Testis (tissue), 2 donors: Measurements from ENCODE around the gene CHCHD6.

Experiments
- CTCF ChIP-seq, 3 experiments: fragments of 450-650 bp in 2 of 3; fragments of 200-600 bp in 1 of 3; sonication (generic) in 1 of 3; IDR thresholded peaks; one replicate each; pipeline ENCODE4 v1.5.1; 2016 to 2019; ENCODE audit warnings: antibody characterized with exemption in 3 of 3, mild to moderate bottlenecking in 2 of 3, moderate library complexity in 1 of 3
- POLR2A ChIP-seq: fragments of 450-650 bp; IDR thresholded peaks from one replicate; pipeline ENCODE4 v1.6.1; 2017; ENCODE audit warnings: antibody characterized with exemption, mild to moderate bottlenecking, moderate library complexity

DNA sequence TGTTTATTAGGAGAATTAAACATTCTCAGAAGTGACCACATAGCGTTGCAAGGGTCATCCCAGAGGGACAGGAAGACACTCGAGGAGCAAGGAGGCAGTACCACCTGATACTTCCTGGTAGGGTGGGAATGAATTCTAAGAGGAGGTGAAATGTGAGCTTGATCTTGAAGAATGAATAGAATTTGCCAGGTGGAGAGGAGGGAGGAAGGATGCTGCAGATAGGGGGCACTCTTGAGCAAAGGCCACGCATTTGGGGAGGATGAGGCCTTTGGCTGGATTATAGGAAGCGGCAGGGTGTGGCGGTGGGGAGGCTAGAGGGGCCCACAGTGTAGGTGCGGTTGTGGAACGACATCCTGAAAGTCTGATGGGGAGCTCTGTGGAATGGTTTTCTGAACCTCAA lies 33.5 kb downstream of the CHCHD6 start:
- TF ChIP-seq POLR2A (no peak), CTCF (IDR thresholded peaks at IDR 0.05) (no peak)
